ENCODE measurements around the gene ARPC1B. TPM values are rescaled to one million over a fixed set of nuclear protein-coding genes. Genes with fewer than 3 reads are reported as not detected.

Gene ARPC1B
- total RNA-seq, 1 donor from 2014 or later = 300 TPM

DNA sequence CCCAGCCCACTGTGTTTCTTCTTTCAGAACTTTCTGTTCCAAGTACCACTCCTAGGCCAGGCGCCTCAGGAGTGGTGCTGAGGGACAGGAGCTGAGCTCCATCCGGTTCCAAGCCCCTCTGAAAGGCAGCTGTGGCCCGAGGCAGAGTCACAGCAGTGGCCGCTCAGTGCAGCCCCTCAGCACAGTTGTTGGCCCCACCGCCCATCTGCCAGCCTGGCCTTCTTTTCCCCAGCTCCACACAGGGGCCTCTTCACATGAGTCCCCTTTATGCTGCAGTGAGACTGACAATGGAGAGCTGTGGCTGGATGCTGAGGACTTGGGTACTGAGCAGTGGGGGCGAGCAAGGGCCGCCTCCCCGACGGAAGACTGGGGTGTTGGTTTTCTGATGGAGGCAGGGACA is 43.7 kb downstream of the ARPC1B start:
- H3K4me1 Mint-ChIP-seq = no peaks in the 10 kb centered on the region
- H3K4me3 Mint-ChIP-seq = no peak overlapping the region
- POLR2A ChIA-PET = interaction anchor here (3.9 kb wide), 1 partner anchor 9 kb away, joined by 17 read pairs; the partner anchor contains the start of genes BUD31 and PDAP1
- TF ChIP-seq, protein P1, sequence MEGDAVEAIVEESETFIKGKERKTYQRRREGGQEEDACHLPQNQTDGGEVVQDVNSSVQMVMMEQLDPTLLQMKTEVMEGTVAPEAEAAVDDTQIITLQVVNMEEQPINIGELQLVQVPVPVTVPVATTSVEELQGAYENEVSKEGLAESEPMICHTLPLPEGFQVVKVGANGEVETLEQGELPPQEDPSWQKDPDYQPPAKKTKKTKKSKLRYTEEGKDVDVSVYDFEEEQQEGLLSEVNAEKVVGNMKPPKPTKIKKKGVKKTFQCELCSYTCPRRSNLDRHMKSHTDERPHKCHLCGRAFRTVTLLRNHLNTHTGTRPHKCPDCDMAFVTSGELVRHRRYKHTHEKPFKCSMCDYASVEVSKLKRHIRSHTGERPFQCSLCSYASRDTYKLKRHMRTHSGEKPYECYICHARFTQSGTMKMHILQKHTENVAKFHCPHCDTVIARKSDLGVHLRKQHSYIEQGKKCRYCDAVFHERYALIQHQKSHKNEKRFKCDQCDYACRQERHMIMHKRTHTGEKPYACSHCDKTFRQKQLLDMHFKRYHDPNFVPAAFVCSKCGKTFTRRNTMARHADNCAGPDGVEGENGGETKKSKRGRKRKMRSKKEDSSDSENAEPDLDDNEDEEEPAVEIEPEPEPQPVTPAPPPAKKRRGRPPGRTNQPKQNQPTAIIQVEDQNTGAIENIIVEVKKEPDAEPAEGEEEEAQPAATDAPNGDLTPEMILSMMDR (IDR thresholded peaks at IDR 0.05) = no peak
- DNase-seq (no peak), ATAC-seq (ENCODE audit: low read depth) (no peak)
- intact Hi-C loops (cut with micrococcal nuclease) = no loop called here
- no peaks in the 10 kb centered on the region for H3K9me3 Mint-ChIP-seq
- no peak overlapping the region for H3K27ac Mint-ChIP-seq
- H3K36me3 Mint-ChIP-seq (ENCODE audit: low read depth) = peaks cover 83% of the 10 kb centered on the region
- CTCF ChIA-PET = no interaction called here
- H3K27me3 Mint-ChIP-seq = no peaks in the 10 kb centered on the region

DNA sequence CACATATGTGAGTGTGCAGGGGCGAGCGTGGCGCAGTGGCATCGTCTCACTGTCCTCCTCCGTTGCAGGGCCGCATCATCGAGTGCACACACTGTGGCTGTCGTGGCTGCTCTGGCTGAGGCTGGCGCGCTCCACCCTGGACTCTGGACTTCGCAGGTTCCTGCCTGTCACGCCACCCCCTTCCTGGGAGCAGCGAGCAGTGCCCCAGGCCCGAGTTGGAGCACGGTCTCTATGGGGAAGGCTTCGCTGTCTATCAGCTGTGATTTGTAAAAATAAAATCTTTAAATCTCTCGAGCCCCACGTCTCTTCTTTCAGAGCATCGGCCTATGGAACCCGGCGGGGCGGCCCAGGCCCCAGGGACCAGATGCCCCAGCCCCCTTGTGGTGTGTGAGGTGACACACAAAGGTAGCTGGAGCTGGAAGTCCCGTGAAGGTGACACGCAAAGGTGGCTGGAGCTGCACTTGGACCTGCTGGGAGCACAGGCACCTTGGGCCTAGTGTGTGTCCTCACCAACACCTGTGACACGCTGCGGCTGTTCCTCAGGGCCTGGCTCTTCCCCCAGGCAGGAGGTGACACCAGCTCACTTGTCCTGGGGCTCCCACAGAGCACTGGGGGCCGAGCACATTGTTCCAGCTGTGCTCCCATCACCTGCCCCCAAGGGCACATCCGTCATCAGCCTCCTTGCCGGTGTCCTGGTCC is 44.9 kb downstream of the ARPC1B start:
- ATAC-seq (ENCODE audit: low read depth) (no peak), DNase-seq (no peak)
- ChIA-PET CTCF (no interaction called here), POLR2A (interaction anchor here (0.6 to 3.9 kb wide), 2 partner anchors 11 to 104 kb away, joined by 4 to 17 read pairs; partner anchors contain the start of genes BUD31 and PDAP1)
- Mint-ChIP-seq H3K4me1 (no peaks in the 10 kb centered on the region), H3K27me3 (no peaks in the 10 kb centered on the region), H3K27ac (no peak overlapping the region), H3K9me3 (no peaks in the 10 kb centered on the region), H3K36me3 (ENCODE audit: low read depth) (peaks cover 90% of the 10 kb centered on the region), H3K4me3 (no peak overlapping the region)
- TF ChIP-seq, protein P1 (IDR thresholded peaks at IDR 0.05) = no peak
- intact Hi-C loops (cut with micrococcal nuclease) = no loop called here

DNA sequence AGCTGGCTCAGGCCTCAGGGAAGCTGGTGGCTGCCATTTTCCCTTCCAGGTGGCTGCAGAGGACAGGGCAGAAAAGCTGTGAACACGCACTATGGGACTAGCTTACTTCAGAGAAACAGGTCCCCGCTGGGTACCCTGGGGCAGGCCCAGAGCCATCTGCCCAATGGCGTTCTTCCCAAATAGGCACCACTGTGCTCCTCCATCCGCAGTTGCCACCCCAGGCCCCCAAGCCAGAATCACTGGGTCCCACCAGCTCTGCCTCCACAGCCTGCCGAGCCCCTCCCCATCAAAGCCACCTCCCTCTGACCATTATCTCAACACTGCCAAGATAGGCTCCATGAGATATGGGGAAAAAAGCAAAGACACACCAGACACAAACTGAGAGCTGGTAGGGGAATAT is 45.7 kb downstream of the ARPC1B start:
- intact Hi-C loops (cut with micrococcal nuclease) = no loop called here
- POLR2A ChIA-PET = interaction anchor here (0.5 to 3.9 kb wide), 2 partner anchors 11 to 423 kb away, joined by 6 to 17 read pairs; partner anchors contain the start of genes BUD31 and PDAP1
- TF ChIP-seq, protein P1 (IDR thresholded peaks at IDR 0.05) = no peak
- CTCF ChIA-PET = no interaction called here
- DNase-seq = no peak
- peaks cover 88% of the 10 kb centered on the region for H3K36me3 Mint-ChIP-seq (ENCODE audit: low read depth)
- no peak for ATAC-seq (ENCODE audit: low read depth)
- no peak overlapping the region for H3K27ac Mint-ChIP-seq
- no peak overlapping the region for H3K4me3 Mint-ChIP-seq
- no peaks in the 10 kb centered on the region for H3K9me3 Mint-ChIP-seq
- H3K4me1 Mint-ChIP-seq = no peaks in the 10 kb centered on the region
- H3K27me3 Mint-ChIP-seq = no peaks in the 10 kb centered on the region

DNA sequence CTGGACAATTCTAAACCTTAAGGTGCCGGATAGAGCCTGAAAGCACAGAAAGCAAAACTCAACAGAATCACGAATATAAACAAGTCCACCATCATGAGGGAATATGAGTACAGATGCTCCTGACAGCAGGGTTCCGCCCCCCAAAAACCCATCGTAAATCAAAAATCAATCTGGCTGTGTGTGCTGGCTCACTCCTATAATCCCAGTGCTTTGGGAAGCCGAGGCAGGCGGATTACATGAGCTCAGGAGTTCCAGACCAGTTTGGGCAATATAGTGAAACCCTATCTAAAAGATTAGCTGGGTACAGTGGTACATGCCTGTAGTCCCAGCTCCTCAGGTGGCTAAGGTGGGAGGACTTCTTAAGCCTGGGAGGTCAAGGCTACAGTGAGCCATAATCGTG is 46.5 kb downstream of the ARPC1B start:
- intact Hi-C loops (cut with micrococcal nuclease) = no loop called here
- Mint-ChIP-seq H3K27me3 (no peaks in the 10 kb centered on the region), H3K27ac (no peak overlapping the region), H3K36me3 (ENCODE audit: low read depth) (peaks cover 84% of the 10 kb centered on the region), H3K9me3 (no peaks in the 10 kb centered on the region), H3K4me3 (no peak overlapping the region), H3K4me1 (no peaks in the 10 kb centered on the region)
- no peak for ATAC-seq (ENCODE audit: low read depth)
- TF ChIP-seq, protein P1 (IDR thresholded peaks at IDR 0.05) = no peak
- POLR2A ChIA-PET = interaction anchor here (3.9 kb wide), 1 partner anchor 12 kb away, joined by 17 read pairs; the partner anchor contains the start of genes BUD31 and PDAP1
- no peak for DNase-seq
- CTCF ChIA-PET = no interaction called here

DNA sequence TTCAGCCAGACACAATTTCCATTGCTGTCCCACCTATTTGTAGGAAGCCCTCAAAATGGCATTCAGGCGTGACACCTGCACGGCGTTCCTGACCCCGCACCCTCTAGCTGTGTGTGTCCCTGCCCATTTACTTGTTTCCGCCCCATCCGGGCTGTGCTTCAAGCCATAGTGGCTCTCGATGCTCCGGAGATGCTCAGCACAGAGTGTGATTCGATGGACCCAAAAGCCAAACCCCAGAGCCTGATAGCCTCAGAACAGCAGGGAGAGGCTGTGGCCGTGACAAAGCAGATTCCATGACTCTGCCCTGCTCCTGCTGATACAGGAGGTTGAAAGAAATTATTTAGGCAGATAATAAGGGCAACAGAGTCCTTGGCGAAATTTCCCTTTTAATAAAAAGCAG is 47.7 kb downstream of the ARPC1B start:
- ChIA-PET POLR2A (interaction anchor here (0.7 to 1.3 kb wide), 2 partner anchors 13 to 16 kb away, joined by 3 read pairs; partner anchors contain the start of genes BUD31 and PTCD1), CTCF (no interaction called here)
- no peaks in the 10 kb centered on the region for H3K27me3 Mint-ChIP-seq
- H3K36me3 Mint-ChIP-seq (ENCODE audit: low read depth) = peaks cover 75% of the 10 kb centered on the region
- H3K9me3 Mint-ChIP-seq = no peaks in the 10 kb centered on the region
- H3K4me3 Mint-ChIP-seq = no peak overlapping the region
- intact Hi-C loops (cut with micrococcal nuclease) = no loop called here
- no peak overlapping the region for H3K27ac Mint-ChIP-seq
- TF ChIP-seq, protein P1 (IDR thresholded peaks at IDR 0.05) = no peak
- DNase-seq = no peak
- no peaks in the 10 kb centered on the region for H3K4me1 Mint-ChIP-seq
- ATAC-seq (ENCODE audit: low read depth) = no peak
